ENCODE data around the gene DNPH1. TPM values are rescaled to one million over a fixed set of nuclear protein-coding genes. Genes with fewer than 3 reads are reported as not detected.

DNPH1 gene
- total and polyA plus RNA-seq, 3 donors from 2014 or later: 19.3 to 21.8 (median 21.8) TPM

- intact Hi-C loops (cut with DNase I; ENCODE audit: low total_unique reads): no loop called here
- no peak overlapping the region for H3K27ac ChIP-seq
- peaks cover 5% of the 10 kb centered on the region for H3K4me1 ChIP-seq
- H3K36me3 ChIP-seq (ENCODE audit: low read depth, missing control alignments): no peaks in the 10 kb centered on the region
- no peak overlapping the region for H3K4me3 ChIP-seq
- no peaks in the 10 kb centered on the region for H3K9me3 ChIP-seq
- TF ChIP-seq POLR2A (IDR thresholded peaks at IDR 0.05): no peak
- TF ChIP-seq CTCF (IDR thresholded peaks at IDR 0.05): no peak
- H3K27me3 ChIP-seq: no peaks in the 10 kb centered on the region
- no peak for DNase-seq
- WGBS, 2 donors: 82 to 88% methylated on average over 4 of the region's 4 CpGs
Observed at GRCh38 chr6:43231053-43231452, 1.8 kb upstream of the DNPH1 start.

GRCh38 chr6:43229803-43230620 is 731 bp upstream of the DNPH1 start:
- DNase-seq: no peak
- H3K27me3 ChIP-seq: no peaks in the 10 kb centered on the region
- 52 to 65% methylated on average over 17 of the region's 17 CpGs for WGBS, 2 donors
- no peaks in the 10 kb centered on the region for H3K36me3 ChIP-seq (ENCODE audit: low read depth, missing control alignments)
- no peaks in the 10 kb centered on the region for H3K9me3 ChIP-seq
- peaks cover 5% of the 10 kb centered on the region for H3K4me1 ChIP-seq
- no peak for TF ChIP-seq POLR2A (IDR thresholded peaks at IDR 0.05)
- no peak for TF ChIP-seq CTCF (IDR thresholded peaks at IDR 0.05)
- peak overlapping the region; percentile 55 to 60 for H3K4me3 ChIP-seq
- intact Hi-C loops (cut with DNase I; ENCODE audit: low total_unique reads): no loop called here
- H3K27ac ChIP-seq: no peak overlapping the region

GRCh38 chr6:43226192-43226851 is 3.0 kb downstream of the DNPH1 start:
- Histone ChIP-seq H3K27ac (no peak overlapping the region), H3K4me1 (peaks cover 5% of the 10 kb centered on the region), H3K36me3 (ENCODE audit: low read depth, missing control alignments) (no peaks in the 10 kb centered on the region), H3K27me3 (no peaks in the 10 kb centered on the region), H3K4me3 (no peak overlapping the region), H3K9me3 (no peaks in the 10 kb centered on the region)
- intact Hi-C loops (cut with DNase I; ENCODE audit: low total_unique reads): no loop called here
- no peak for DNase-seq
- TF ChIP-seq CTCF (IDR thresholded peaks at IDR 0.05) (no peak), POLR2A (IDR thresholded peaks at IDR 0.05) (no peak)
- WGBS, 2 donors: 86 to 94% methylated on average over 6 to 11 of the region's 11 CpGs

GRCh38 chr6:43223175-43223574 is 6.1 kb downstream of the DNPH1 start:
- intact Hi-C loops (cut with DNase I; ENCODE audit: low total_unique reads): no loop called here
- DNase-seq: no peak

More at GRCh38 chr6:43223175-43223574, 6.1 kb downstream of the DNPH1 start:
- H3K9me3 ChIP-seq: no peaks in the 10 kb centered on the region
- H3K27me3 ChIP-seq: no peaks in the 10 kb centered on the region
- H3K27ac ChIP-seq: no peak overlapping the region
- H3K4me3 ChIP-seq: no peak overlapping the region
- no peaks in the 10 kb centered on the region for H3K36me3 ChIP-seq (ENCODE audit: low read depth, missing control alignments)
- WGBS, 2 donors: 88 to 94% methylated on average over 14 of the region's 14 CpGs
- TF ChIP-seq POLR2A (IDR thresholded peaks at IDR 0.05) (no peak), CTCF (IDR thresholded peaks at IDR 0.05) (no peak)
- H3K4me1 ChIP-seq: no peaks in the 10 kb centered on the region
